Measurements from ENCODE around the gene MEI1. TPM values are rescaled to one million over a fixed set of nuclear protein-coding genes. Genes with fewer than 3 reads are reported as not detected.

Gene MEI1
- total RNA-seq, 1 experiment from 2014 or later = 4.9 TPM

DNA sequence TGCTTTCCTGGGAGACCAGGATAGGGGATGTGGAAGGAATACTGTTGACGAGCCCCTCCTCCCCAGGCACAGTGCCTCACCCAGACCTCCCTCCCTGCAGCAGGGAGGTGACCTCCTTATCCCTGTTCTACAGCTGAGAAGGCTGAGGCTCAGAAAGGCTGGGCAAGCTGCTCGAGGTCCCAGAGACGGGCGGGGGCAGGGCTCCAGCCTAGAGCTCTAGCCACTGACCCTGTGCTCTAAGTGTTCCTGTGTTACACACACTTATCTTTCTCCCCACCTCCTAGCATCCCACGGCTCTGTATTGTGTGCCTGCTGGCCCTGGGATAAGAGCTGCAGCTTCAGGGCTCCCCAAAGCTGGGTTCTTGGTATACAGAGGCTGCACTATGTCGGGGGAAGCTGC lies 109.1 kb downstream of the MEI1 start:
- no peak for DNase-seq
- H3K79me2 ChIP-seq (ENCODE audit: low read length) = peaks cover 45% of the 10 kb centered on the region
- no peaks in the 10 kb centered on the region for H4K20me1 ChIP-seq (ENCODE audit: insufficient read depth, low read depth, low read length)
- no peak overlapping the region for H2AFZ ChIP-seq (ENCODE audit: low read length)
- no peak overlapping the region for H3K27ac ChIP-seq (ENCODE audit: low read length)
- no peak overlapping the region for H3K9ac ChIP-seq (ENCODE audit: low read length)
- no peak overlapping the region for H3K4me2 ChIP-seq (ENCODE audit: low read depth, low read length, poor library complexity, severe bottlenecking)
- H3K9me2 ChIP-seq (replicated peaks; ENCODE audit: insufficient read depth, low read length) = no peaks in the 10 kb centered on the region
- no peaks in the 10 kb centered on the region for H3K27me3 ChIP-seq (ENCODE audit: low read length)
- H3K36me3 ChIP-seq (ENCODE audit: insufficient read depth, low read length) = peaks cover 3% of the 10 kb centered on the region; the same call in 1 of the 2 replicates
- H3K4me3 ChIP-seq (ENCODE audit: low read length) = no peak overlapping the region
- H3K9me3 ChIP-seq (ENCODE audit: low read length) = no peaks in the 10 kb centered on the region
- H3K4me1 ChIP-seq (ENCODE audit: low read length) = peaks cover 4% of the 10 kb centered on the region; the same call in 1 of the 2 replicates

DNA sequence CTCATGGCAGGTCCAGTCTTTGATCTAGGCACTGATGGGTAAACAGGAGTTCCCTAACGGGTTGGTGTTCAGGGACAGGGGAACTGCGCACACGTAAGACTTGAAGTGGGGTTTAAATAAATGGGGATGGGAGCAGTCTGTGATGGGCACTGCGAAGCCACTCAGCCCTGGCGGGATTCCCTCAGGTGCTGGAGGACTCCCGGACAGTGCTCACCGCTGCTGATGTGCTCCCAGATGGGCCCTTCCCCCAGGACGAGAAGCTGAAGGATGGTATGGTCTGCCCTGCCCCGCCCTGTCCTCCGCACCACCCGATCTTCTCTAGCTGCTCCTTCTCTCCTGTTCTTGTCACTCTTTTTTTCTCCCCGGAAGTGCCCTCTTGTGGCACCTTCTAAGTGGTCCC lies 110.7 kb downstream of the MEI1 start:
- Histone ChIP-seq H3K36me3 (ENCODE audit: insufficient read depth, low read length) (peaks cover 3% of the 10 kb centered on the region; the same call in 1 of the 2 replicates), H3K27me3 (ENCODE audit: low read length) (no peaks in the 10 kb centered on the region), H3K4me1 (ENCODE audit: low read length) (no peaks in the 10 kb centered on the region), H3K9me3 (ENCODE audit: low read length) (no peaks in the 10 kb centered on the region), H2AFZ (ENCODE audit: low read length) (no peak overlapping the region), H3K4me3 (ENCODE audit: low read length) (no peak overlapping the region), H3K79me2 (ENCODE audit: low read length) (peaks cover 30% of the 10 kb centered on the region), H3K9me2 (replicated peaks; ENCODE audit: insufficient read depth, low read length) (no peaks in the 10 kb centered on the region), H3K27ac (ENCODE audit: low read length) (no peak overlapping the region), H4K20me1 (ENCODE audit: insufficient read depth, low read depth, low read length) (no peaks in the 10 kb centered on the region), H3K4me2 (ENCODE audit: low read depth, low read length, poor library complexity, severe bottlenecking) (no peak overlapping the region), H3K9ac (ENCODE audit: low read length) (no peak overlapping the region)
- DNase-seq = no peak

DNA sequence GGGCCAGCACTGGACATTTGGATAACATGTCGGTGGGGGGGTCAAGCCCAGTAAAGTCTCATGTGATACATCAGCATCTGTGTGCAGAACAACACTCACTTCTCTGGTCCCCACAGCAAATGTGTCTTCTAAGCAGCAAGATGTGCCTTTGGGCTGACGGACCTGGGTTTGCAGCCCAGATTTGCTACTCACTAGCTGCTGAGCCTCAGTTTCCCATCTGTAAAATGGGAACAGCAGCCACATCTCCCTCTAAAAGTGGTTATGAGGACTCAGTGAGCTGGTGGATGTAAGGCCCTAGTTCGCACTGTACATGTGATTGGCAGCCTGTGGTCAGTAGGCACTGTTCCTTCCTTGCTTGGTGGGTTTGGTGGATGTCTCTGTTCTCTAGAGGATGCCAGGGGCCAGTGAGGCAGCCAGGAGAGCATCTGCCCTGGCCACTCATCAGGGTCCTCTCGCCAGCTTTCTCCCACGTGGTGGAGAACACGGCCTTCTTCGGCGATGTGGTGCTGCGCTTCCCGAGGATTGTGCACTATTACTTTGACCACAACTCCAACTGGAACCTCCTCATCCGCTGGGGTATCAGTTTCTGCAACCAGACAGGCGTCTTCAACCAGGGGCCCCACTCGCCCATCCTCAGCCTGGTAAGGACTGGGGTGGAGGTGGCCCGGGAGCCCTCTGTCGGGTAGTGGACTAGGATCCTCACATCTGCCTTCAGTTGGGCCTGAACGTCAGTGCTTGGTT lies 113.7 kb downstream of the MEI1 start:
- no peak overlapping the region for H3K9ac ChIP-seq (ENCODE audit: low read length)
- H3K4me3 ChIP-seq (ENCODE audit: low read length) = no peak overlapping the region
- H2AFZ ChIP-seq (ENCODE audit: low read length) = no peak overlapping the region
- H4K20me1 ChIP-seq (ENCODE audit: insufficient read depth, low read depth, low read length) = no peaks in the 10 kb centered on the region
- no peaks in the 10 kb centered on the region for H3K9me2 ChIP-seq (replicated peaks; ENCODE audit: insufficient read depth, low read length)
- no peak for DNase-seq
- peaks cover 6% of the 10 kb centered on the region; the same call in 1 of the 2 replicates for H3K79me2 ChIP-seq (ENCODE audit: low read length)
- H3K4me1 ChIP-seq (ENCODE audit: low read length) = no peaks in the 10 kb centered on the region
- H3K36me3 ChIP-seq (ENCODE audit: insufficient read depth, low read length) = peaks cover 3% of the 10 kb centered on the region; the same call in 1 of the 2 replicates
- no peaks in the 10 kb centered on the region for H3K27me3 ChIP-seq (ENCODE audit: low read length)
- no peak overlapping the region for H3K4me2 ChIP-seq (ENCODE audit: low read depth, low read length, poor library complexity, severe bottlenecking)
- no peaks in the 10 kb centered on the region for H3K9me3 ChIP-seq (ENCODE audit: low read length)
- no peak overlapping the region for H3K27ac ChIP-seq (ENCODE audit: low read length)

DNA sequence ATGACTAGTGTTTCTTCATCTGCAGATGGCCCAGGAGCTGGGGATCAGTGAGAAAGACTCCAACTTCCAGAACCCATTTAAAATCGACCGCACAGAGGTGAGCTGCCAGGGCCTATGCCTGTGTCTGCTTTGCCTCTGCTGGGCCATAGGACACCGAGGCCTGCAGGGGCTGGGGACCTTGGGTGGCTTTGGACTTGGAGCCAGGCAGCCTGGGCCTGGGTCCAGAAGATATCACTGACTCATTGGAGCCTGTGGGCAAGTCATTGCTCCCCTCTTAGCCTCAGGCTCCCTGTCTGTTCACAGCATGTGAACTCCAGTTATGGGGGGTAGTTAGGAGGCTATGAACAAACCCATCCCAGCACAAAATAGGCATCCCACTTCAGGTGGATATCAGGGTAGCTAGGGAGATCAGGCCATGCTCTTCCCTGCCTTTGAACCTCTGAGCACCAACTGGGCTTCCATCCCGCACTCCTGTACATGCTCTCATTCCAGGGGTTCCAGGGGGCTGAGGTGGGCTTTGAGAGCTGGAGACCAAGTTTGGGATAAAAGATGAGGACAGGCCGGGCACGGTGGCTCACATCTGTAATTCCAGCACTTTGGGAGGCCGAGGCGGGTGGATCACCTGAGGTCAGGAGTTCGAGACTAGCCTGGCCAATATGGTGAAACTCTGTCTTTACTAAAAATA lies 114.6 kb downstream of the MEI1 start:
- Histone ChIP-seq H3K4me1 (ENCODE audit: low read length) (no peaks in the 10 kb centered on the region), H3K4me3 (ENCODE audit: low read length) (no peak overlapping the region), H3K9me3 (ENCODE audit: low read length) (no peaks in the 10 kb centered on the region), H3K4me2 (ENCODE audit: low read depth, low read length, poor library complexity, severe bottlenecking) (no peak overlapping the region), H3K27me3 (ENCODE audit: low read length) (no peaks in the 10 kb centered on the region), H2AFZ (ENCODE audit: low read length) (no peak overlapping the region), H3K79me2 (ENCODE audit: low read length) (peaks cover 3% of the 10 kb centered on the region; the same call in 1 of the 2 replicates), H4K20me1 (ENCODE audit: insufficient read depth, low read depth, low read length) (no peaks in the 10 kb centered on the region), H3K9me2 (replicated peaks; ENCODE audit: insufficient read depth, low read length) (no peaks in the 10 kb centered on the region), H3K9ac (ENCODE audit: low read length) (no peak overlapping the region), H3K27ac (ENCODE audit: low read length) (no peak overlapping the region), H3K36me3 (ENCODE audit: insufficient read depth, low read length) (peaks cover 3% of the 10 kb centered on the region; the same call in 1 of the 2 replicates)
- DNase-seq = no peak

DNA sequence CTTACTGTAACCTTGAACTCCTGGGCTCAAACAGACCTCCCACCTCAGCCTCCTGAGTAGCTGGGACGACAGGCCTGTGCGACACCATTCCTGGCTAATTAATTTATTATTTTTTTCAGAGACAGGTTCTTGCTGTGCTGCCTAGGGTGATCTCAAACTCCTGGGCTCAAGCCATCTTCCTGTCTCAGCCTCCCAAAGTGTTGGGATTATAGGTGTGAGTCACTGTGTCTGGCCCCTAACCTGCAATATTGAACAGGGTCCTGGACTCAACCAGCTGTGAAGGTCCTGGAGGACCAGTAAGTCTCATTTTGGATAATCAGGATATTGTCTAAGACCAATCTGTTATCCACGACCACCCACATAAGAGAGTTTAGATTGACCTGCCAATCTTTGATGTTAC lies 116.4 kb downstream of the MEI1 start:
- no peak overlapping the region for H3K4me2 ChIP-seq (ENCODE audit: low read depth, low read length, poor library complexity, severe bottlenecking)
- H3K36me3 ChIP-seq (ENCODE audit: insufficient read depth, low read length) = peaks cover 3% of the 10 kb centered on the region; the same call in 1 of the 2 replicates
- no peaks in the 10 kb centered on the region for H3K27me3 ChIP-seq (ENCODE audit: low read length)

DNA sequence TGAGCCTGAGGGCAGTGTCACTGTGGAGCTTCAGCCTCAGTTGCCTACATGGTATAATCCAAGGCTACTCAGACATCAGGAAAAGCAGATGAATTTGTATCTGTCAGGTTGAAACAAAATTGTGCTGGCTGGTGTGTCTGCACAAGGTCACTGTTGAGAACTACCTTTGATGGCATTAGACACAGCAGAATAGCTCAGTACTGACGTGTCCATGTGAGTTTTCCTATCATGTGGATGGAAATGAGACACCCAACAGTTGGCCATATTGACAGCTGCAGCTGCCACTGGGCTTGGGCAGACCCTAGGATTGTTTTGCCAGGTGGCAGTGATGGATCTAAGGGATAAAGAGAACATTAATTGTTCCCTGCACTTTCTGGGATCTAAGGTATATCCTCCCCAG lies 116.9 kb downstream of the MEI1 start:
- H3K9me2 ChIP-seq (replicated peaks; ENCODE audit: insufficient read depth, low read length) = no peaks in the 10 kb centered on the region
- H2AFZ ChIP-seq (ENCODE audit: low read length) = no peak overlapping the region
- no peak overlapping the region for H3K4me2 ChIP-seq (ENCODE audit: low read depth, low read length, poor library complexity, severe bottlenecking)
- H3K4me3 ChIP-seq (ENCODE audit: low read length) = no peak overlapping the region
- DNase-seq = no peak
- H3K36me3 ChIP-seq (ENCODE audit: insufficient read depth, low read length) = peaks cover 3% of the 10 kb centered on the region; the same call in 1 of the 2 replicates
- H3K27me3 ChIP-seq (ENCODE audit: low read length) = no peaks in the 10 kb centered on the region
- H3K79me2 ChIP-seq (ENCODE audit: low read length) = no peaks in the 10 kb centered on the region; the same call in 1 of the 2 replicates
- H3K9me3 ChIP-seq (ENCODE audit: low read length) = no peaks in the 10 kb centered on the region
- no peaks in the 10 kb centered on the region for H3K4me1 ChIP-seq (ENCODE audit: low read length)
- no peaks in the 10 kb centered on the region for H4K20me1 ChIP-seq (ENCODE audit: insufficient read depth, low read depth, low read length)
- H3K9ac ChIP-seq (ENCODE audit: low read length) = no peak overlapping the region
- no peak overlapping the region for H3K27ac ChIP-seq (ENCODE audit: low read length)

More for the DNA sequence above, 116.4 kb downstream of the MEI1 start:
- no peak overlapping the region for H3K9ac ChIP-seq (ENCODE audit: low read length)
- no peak for DNase-seq
- H2AFZ ChIP-seq (ENCODE audit: low read length) = no peak overlapping the region
- H3K4me3 ChIP-seq (ENCODE audit: low read length) = no peak overlapping the region
- H3K9me2 ChIP-seq (replicated peaks; ENCODE audit: insufficient read depth, low read length) = no peaks in the 10 kb centered on the region
- no peak overlapping the region for H3K27ac ChIP-seq (ENCODE audit: low read length)
- H3K9me3 ChIP-seq (ENCODE audit: low read length) = no peaks in the 10 kb centered on the region
- no peaks in the 10 kb centered on the region for H3K4me1 ChIP-seq (ENCODE audit: low read length)
- peaks cover 3% of the 10 kb centered on the region; the same call in 1 of the 2 replicates for H3K79me2 ChIP-seq (ENCODE audit: low read length)
- H4K20me1 ChIP-seq (ENCODE audit: insufficient read depth, low read depth, low read length) = no peaks in the 10 kb centered on the region

DNA sequence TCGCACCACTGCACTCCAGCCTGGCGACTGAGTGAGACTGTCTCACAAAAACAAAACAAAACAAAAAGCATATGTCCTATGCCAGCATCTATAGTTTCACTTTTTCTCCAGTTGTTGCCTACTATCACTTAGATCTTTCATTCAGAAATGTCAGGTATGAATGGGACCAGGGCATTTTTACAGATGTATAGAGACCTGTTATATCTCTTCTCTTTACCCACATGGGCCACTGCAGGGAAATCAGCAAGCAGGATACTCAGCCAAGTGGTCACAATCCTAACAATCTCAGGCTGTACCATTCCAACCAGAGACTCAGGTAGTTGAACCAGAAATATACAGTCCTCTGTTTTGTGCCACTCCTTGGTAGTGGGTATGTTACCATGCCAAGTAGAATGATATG lies 117.6 kb downstream of the MEI1 start:
- DNase-seq = no peak
- no peaks in the 10 kb centered on the region for H3K9me2 ChIP-seq (replicated peaks; ENCODE audit: insufficient read depth, low read length)
- H3K36me3 ChIP-seq (ENCODE audit: insufficient read depth, low read length) = peaks cover 3% of the 10 kb centered on the region; the same call in 1 of the 2 replicates
- no peak overlapping the region for H3K4me3 ChIP-seq (ENCODE audit: low read length)
- no peak overlapping the region for H3K4me2 ChIP-seq (ENCODE audit: low read depth, low read length, poor library complexity, severe bottlenecking)
- H4K20me1 ChIP-seq (ENCODE audit: insufficient read depth, low read depth, low read length) = no peaks in the 10 kb centered on the region
- H3K27ac ChIP-seq (ENCODE audit: low read length) = no peak overlapping the region
- H3K27me3 ChIP-seq (ENCODE audit: low read length) = no peaks in the 10 kb centered on the region
- H2AFZ ChIP-seq (ENCODE audit: low read length) = no peak overlapping the region
- H3K79me2 ChIP-seq (ENCODE audit: low read length) = no peaks in the 10 kb centered on the region
- no peak overlapping the region for H3K9ac ChIP-seq (ENCODE audit: low read length)
- no peaks in the 10 kb centered on the region for H3K4me1 ChIP-seq (ENCODE audit: low read length)
- H3K9me3 ChIP-seq (ENCODE audit: low read length) = no peaks in the 10 kb centered on the region

DNA sequence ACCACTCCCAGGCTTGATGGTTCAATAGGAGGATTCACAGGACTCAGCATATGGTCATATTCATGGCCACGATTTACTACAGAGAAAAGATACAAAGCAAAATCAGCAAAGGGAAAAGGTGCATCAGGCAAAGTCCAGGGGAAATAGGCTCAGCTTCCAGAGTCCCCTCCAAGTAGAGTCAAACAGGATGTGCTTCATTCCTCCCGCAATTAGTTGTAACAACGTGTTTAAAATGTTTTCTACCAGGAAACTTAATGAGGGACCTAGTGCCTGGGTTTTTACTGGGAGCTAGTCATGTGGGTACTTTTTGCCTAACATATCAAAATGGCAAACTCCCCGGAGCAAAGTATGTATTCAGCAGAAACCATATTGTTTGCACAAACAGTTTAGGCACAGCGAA lies 118.7 kb downstream of the MEI1 start:
- H3K27ac ChIP-seq (ENCODE audit: low read length) = no peak overlapping the region

More for the DNA sequence above, 118.7 kb downstream of the MEI1 start:
- Histone ChIP-seq H3K79me2 (ENCODE audit: low read length) (no peaks in the 10 kb centered on the region), H3K9ac (ENCODE audit: low read length) (no peak overlapping the region), H3K27me3 (ENCODE audit: low read length) (no peaks in the 10 kb centered on the region), H3K4me3 (ENCODE audit: low read length) (no peak overlapping the region), H2AFZ (ENCODE audit: low read length) (no peak overlapping the region), H3K36me3 (ENCODE audit: insufficient read depth, low read length) (peaks cover 3% of the 10 kb centered on the region; the same call in 1 of the 2 replicates), H3K9me2 (replicated peaks; ENCODE audit: insufficient read depth, low read length) (no peaks in the 10 kb centered on the region), H3K9me3 (ENCODE audit: low read length) (no peaks in the 10 kb centered on the region), H3K4me1 (ENCODE audit: low read length) (no peaks in the 10 kb centered on the region), H3K4me2 (ENCODE audit: low read depth, low read length, poor library complexity, severe bottlenecking) (no peak overlapping the region), H4K20me1 (ENCODE audit: insufficient read depth, low read depth, low read length) (no peaks in the 10 kb centered on the region)
- DNase-seq = no peak
